ENCODE results near the gene SYMPK.
"Not testable (repeated sequence)": the region's sequence is repeated elsewhere in the genome, so short reads cannot be mapped to it uniquely, and the experiment has no call there.

The SYMPK gene

GRCh38 chr19:45885556-45886426 lies 22.8 kb upstream of the SYMPK start, which contains the start of gene IRF2BP1:
Gene IRF2BP1, minus strand, starts transcription at chr19:45886141. Its CDS starts 367 bp downstream, at chr19:45885774.
- DNase-seq: no peak

GRCh38 chr19:45884682-45885555 lies 22.0 kb upstream of the SYMPK start:
- DNase-seq: no peak

- DNase-seq: no peak
These were observed 21.1 kb upstream of the SYMPK start for GRCh38 chr19:45883881-45884681.

GRCh38 chr19:45883586-45883880 lies 20.6 kb upstream of the SYMPK start:
- no peak for DNase-seq

- no peak for DNase-seq
These were observed 20.0 kb upstream of the SYMPK start for GRCh38 chr19:45882652-45883585.

- DNase-seq: no peak
These were observed 19.1 kb upstream of the SYMPK start for GRCh38 chr19:45881909-45882528.

GRCh38 chr19:45881082-45881908 lies 18.3 kb upstream of the SYMPK start:
- DNase-seq: no peak

- DNase-seq: no peak
These were observed 17.0 kb upstream of the SYMPK start for GRCh38 chr19:45879971-45880370.

GRCh38 chr19:45879055-45879454 lies 16.1 kb upstream of the SYMPK start:
- DNase-seq: no peak

GRCh38 chr19:45878043-45878794 lies 15.3 kb upstream of the SYMPK start:
- DNase-seq: no peak

GRCh38 chr19:45876411-45877197 lies 13.7 kb upstream of the SYMPK start:
- DNase-seq: no peak

- DNase-seq: no peak
These were observed 13.1 kb upstream of the SYMPK start for GRCh38 chr19:45876161-45876410.

- DNase-seq: no peak
These were observed 11.6 kb upstream of the SYMPK start for GRCh38 chr19:45874620-45874966.

- no peak for DNase-seq
These were observed 10.3 kb upstream of the SYMPK start for GRCh38 chr19:45873219-45873772.

- DNase-seq: no peak
These were observed 9.4 kb upstream of the SYMPK start for GRCh38 chr19:45872095-45872919.

- DNase-seq: no peak
These were observed 7.9 kb upstream of the SYMPK start for GRCh38 chr19:45870798-45871197.

- DNase-seq: not testable (repeated sequence)
These were observed 4.3 kb upstream of the SYMPK start for GRCh38 chr19:45867241-45867640.

Data from NCI-H1436 treated with DMSO at 0.1 percent for 48 hours (cell line).